Glutamatergic neuron (in vitro differentiated cells): Measurements from ENCODE around the gene SECISBP2. TPM values are rescaled to one million over a fixed set of nuclear protein-coding genes. Genes with fewer than 3 reads are reported as not detected.

ENCODE experiments used
- DNase-seq: peaks from one replicate; pipeline ENCODE4 v3.0.0; 2022
- H3K27ac Mint-ChIP-seq: one replicate; pipeline ENCODE4 v1.8.0; 2020; ENCODE audit warnings: mild to moderate bottlenecking, mixed read lengths, inconsistent platforms; ENCODE audit not compliant: unreplicated experiment
- H3K27me3 Mint-ChIP-seq: one replicate; pipeline ENCODE4 v1.8.0; 2020; ENCODE audit warnings: mild to moderate bottlenecking, moderate library complexity, mixed read lengths, inconsistent platforms; ENCODE audit not compliant: unreplicated experiment
- H3K36me3 Mint-ChIP-seq: one replicate; pipeline ENCODE4 v1.8.0; 2020; ENCODE audit warnings: mild to moderate bottlenecking, mixed read lengths, inconsistent platforms; ENCODE audit not compliant: unreplicated experiment
- H3K4me1 Mint-ChIP-seq: one replicate; pipeline ENCODE4 v1.8.0; 2020; ENCODE audit warnings: mild to moderate bottlenecking, low read depth, mixed read lengths, inconsistent platforms; ENCODE audit not compliant: unreplicated experiment
- H3K4me3 Mint-ChIP-seq: one replicate; pipeline ENCODE4 v1.8.0; 2020; ENCODE audit warnings: mild to moderate bottlenecking, mixed read lengths, inconsistent platforms; ENCODE audit not compliant: unreplicated experiment
- H3K9me3 Mint-ChIP-seq: one replicate; pipeline ENCODE4 v1.8.0; 2020; ENCODE audit warnings: mild to moderate bottlenecking, moderate library complexity, mixed read lengths, inconsistent platforms; ENCODE audit not compliant: unreplicated experiment
- total RNA-seq: library from RNA; stranded (reverse); fragmentation: NEBNext Ultra II Directional; extraction: Animal tissue kit (Norgen Biotek cat#: 25700); gene quantifications from one replicate; pipeline ENCODE4 v1.2.1, GENCODE V29; 2021; ENCODE audit not compliant: unreplicated experiment
- TF ChIP-seq, protein P1 (sequence below): fragments of 200-600 bp; sonication (generic); IDR thresholded peaks from one replicate; pipeline ENCODE4 v1.5.0; 2021; ENCODE audit not compliant: partially characterized antibody, unreplicated experiment

SECISBP2 gene
- total RNA-seq, 1 donor from 2014 or later, result 86.4 TPM

GRCh38 chr9:89387197-89387849, 69.0 kb downstream of the SECISBP2 start:
- peaks cover 8% of the 10 kb centered on the region for H3K27me3 Mint-ChIP-seq

DNA sequence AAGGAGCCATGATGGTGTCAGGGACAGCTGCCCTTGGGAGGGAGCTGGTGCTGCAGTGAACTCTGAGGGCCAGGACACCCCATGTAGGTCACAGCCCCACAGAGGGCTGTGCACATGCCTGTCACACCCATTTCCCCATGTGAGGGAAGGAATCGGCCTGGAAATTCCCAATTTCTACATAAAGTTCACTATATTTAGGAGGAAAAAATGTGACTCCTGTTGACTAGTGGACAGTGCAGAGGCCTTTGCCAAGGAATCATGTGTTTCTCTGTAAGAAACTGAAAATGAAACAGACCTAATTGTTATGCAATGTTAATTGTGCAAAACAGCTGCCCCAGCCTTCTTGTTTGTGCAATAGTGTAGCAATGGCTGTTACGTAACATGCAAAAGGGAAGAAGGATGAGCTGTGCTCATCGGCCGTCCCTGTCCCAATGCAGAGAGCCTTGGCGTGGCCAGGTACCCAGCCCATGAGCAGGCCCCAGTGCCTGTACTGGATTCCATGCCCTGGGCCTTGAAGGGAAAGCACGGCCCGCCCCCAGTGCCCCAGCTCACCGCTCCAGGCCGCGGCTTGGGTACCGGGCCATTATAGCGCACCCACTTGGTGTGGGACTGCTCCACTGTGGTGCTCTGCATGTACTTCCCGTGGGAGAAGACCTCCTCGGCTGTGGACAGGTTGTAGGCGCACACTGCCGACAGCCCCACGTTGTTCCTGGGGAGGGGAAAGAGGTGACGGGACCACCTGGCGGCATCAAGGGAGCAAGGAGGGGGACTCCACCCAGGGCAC, 70.0 kb downstream of the SECISBP2 start:
- Mint-ChIP-seq H3K27ac (no peak overlapping the region), H3K36me3 (peaks cover 5% of the 10 kb centered on the region), H3K9me3 (peaks cover 26% of the 10 kb centered on the region), H3K4me3 (no peak overlapping the region), H3K27me3 (peaks cover 6% of the 10 kb centered on the region), H3K4me1 (peaks cover 1% of the 10 kb centered on the region)
- no peak for DNase-seq
- TF ChIP-seq, protein P1, sequence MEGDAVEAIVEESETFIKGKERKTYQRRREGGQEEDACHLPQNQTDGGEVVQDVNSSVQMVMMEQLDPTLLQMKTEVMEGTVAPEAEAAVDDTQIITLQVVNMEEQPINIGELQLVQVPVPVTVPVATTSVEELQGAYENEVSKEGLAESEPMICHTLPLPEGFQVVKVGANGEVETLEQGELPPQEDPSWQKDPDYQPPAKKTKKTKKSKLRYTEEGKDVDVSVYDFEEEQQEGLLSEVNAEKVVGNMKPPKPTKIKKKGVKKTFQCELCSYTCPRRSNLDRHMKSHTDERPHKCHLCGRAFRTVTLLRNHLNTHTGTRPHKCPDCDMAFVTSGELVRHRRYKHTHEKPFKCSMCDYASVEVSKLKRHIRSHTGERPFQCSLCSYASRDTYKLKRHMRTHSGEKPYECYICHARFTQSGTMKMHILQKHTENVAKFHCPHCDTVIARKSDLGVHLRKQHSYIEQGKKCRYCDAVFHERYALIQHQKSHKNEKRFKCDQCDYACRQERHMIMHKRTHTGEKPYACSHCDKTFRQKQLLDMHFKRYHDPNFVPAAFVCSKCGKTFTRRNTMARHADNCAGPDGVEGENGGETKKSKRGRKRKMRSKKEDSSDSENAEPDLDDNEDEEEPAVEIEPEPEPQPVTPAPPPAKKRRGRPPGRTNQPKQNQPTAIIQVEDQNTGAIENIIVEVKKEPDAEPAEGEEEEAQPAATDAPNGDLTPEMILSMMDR, result no peak

More at GRCh38 chr9:89387197-89387849, 69.0 kb downstream of the SECISBP2 start:
- peaks cover 9% of the 10 kb centered on the region for H3K36me3 Mint-ChIP-seq
- DNase-seq, result no peak
- peaks cover 24% of the 10 kb centered on the region for H3K9me3 Mint-ChIP-seq
- TF ChIP-seq, protein P1, result no peak
- no peak overlapping the region for H3K27ac Mint-ChIP-seq
- peaks cover 1% of the 10 kb centered on the region for H3K4me1 Mint-ChIP-seq
- no peak overlapping the region for H3K4me3 Mint-ChIP-seq

- Mint-ChIP-seq H3K9me3 (peaks cover 23% of the 10 kb centered on the region), H3K36me3 (peaks cover 4% of the 10 kb centered on the region), H3K4me3 (no peak overlapping the region), H3K27me3 (peaks cover 7% of the 10 kb centered on the region), H3K27ac (no peak overlapping the region), H3K4me1 (peaks cover 1% of the 10 kb centered on the region)
- TF ChIP-seq, protein P1, result no peak
- DNase-seq, result no peak
Observed at GRCh38 chr9:89388868-89389177, 70.5 kb downstream of the SECISBP2 start.

DNA sequence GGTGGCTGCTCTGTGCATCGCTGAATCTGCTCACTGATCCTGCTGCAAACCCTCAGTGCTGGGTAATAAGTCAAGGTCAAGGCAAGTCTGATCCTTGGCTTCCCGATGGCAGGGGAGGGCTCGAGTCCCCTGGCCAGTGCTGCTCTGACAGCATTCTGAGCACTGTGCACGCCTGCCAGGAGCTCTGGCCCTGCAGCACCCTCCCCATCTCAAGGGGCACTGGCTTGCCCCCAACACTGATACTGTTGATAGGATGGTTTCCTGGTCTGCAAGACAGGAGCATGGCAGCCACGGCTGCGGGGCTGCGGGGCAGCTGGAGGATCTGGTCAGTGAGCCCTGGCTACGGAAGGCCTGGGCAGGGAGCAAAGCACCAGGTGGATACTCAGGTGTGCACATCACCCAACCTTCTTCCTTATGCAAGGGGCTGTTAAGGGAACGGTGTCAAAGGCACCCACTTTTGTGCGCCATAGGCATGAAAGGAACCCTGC, 71.8 kb downstream of the SECISBP2 start:
- peaks cover 27% of the 10 kb centered on the region for H3K9me3 Mint-ChIP-seq
- TF ChIP-seq, protein P1, result no peak
- H3K4me3 Mint-ChIP-seq, result no peak overlapping the region
- peaks cover 5% of the 10 kb centered on the region for H3K36me3 Mint-ChIP-seq
- DNase-seq, result no peak
- H3K4me1 Mint-ChIP-seq, result peaks cover 4% of the 10 kb centered on the region
- no peak overlapping the region for H3K27ac Mint-ChIP-seq
- H3K27me3 Mint-ChIP-seq, result peaks cover 9% of the 10 kb centered on the region

DNA sequence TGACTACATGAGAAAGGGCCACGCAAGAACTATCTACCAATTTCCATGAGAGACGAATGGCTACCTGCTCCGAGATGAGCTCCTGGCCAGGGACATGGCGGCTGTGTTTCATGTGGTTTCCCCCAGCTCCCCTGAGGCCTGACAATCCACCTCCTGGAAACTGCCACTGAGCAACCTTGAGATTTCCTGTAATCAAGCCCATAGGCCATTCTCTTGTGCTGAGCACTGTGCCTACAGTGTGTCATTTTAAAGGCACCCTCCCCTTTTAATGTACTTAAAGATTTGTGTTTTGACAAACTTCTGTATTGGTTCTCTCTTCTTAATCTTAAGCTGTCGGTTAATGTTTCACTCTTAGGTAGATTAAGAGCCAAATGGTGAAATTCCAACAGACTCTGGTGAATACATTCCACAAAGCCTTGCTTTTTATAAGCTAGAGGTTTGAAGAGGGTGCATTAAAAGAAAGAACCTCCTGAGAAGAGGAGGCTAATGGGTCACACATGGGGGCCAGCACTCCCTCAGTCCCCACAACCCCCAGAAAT, 72.3 kb downstream of the SECISBP2 start:
- no peak overlapping the region for H3K4me3 Mint-ChIP-seq
- no peak for DNase-seq

More for the DNA sequence above, 72.3 kb downstream of the SECISBP2 start:
- TF ChIP-seq, protein P1, result no peak
- Mint-ChIP-seq H3K9me3 (peaks cover 26% of the 10 kb centered on the region), H3K27me3 (peaks cover 9% of the 10 kb centered on the region), H3K36me3 (peaks cover 5% of the 10 kb centered on the region), H3K4me1 (peaks cover 5% of the 10 kb centered on the region), H3K27ac (no peak overlapping the region)
